Memory B cell (primary cell): Measurements from ENCODE around the gene NT5C1B.
"Not testable (repeated sequence)": the region's sequence is repeated elsewhere in the genome, so short reads cannot be mapped to it uniquely, and the experiment has no call there.

ENCODE experiments used
- ATAC-seq: fragments of 150-1000 bp; cut with Tn5 transposase; 2 replicates; pipeline ENCODE4 v1.10.0; 2021; ENCODE audit warnings: low read depth, mild to moderate bottlenecking, moderate library complexity
- DNase-seq, 2 donors: peaks; one replicate each; pipeline ENCODE4 v3.0.0; 2022; ENCODE audit warnings: low spot score in 2 of 2
- H3K27ac Mint-ChIP-seq: one replicate; pipeline ENCODE4 v1.8.0; 2022; ENCODE audit warnings: mild to moderate bottlenecking, moderate library complexity, mixed read lengths
- H3K27me3 Mint-ChIP-seq: one replicate; pipeline ENCODE4 v1.8.0; 2022; ENCODE audit warnings: mixed read lengths
- H3K36me3 Mint-ChIP-seq: one replicate; pipeline ENCODE4 v1.8.0; 2022; ENCODE audit warnings: mild to moderate bottlenecking, mixed read lengths
- H3K4me1 Mint-ChIP-seq: one replicate; pipeline ENCODE4 v1.8.0; 2022; ENCODE audit warnings: mixed read lengths
- H3K4me3 Mint-ChIP-seq: one replicate; pipeline ENCODE4 v1.8.0; 2022; ENCODE audit warnings: mild to moderate bottlenecking, moderate library complexity, mixed read lengths
- H3K9me3 Mint-ChIP-seq: one replicate; pipeline ENCODE4 v1.8.0; 2022; ENCODE audit warnings: mixed read lengths

NT5C1B gene

DNA sequence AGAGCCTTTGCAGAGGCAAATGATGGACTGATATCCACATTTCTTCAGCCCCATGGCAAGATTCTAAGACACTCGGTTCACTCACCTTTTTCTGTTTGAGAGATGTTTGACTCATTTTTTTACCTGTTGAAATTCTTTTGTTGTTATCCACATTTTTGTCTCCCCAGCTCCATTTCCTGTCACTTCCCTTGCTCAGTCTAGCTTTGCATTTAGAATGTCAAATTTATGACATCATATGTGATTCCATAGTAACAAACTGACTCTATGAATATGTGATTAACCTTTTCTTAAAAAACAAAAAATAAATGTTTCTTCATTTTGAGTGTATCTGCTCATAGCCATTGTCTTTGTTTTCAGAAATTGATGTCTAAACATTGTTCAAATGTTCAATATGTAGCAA, at the start of gene NT5C1B:
Gene NT5C1B, minus strand, starts transcription at position 216 of the 400 bp plus-strand sequence. Its CDS starts 101 bp downstream, at position 115.
- Mint-ChIP-seq H3K27ac (no peak within 1 kb of the TSS), H3K27me3 (no peaks in the 10 kb centered on the region), H3K4me3 (no peak within 1 kb of the TSS), H3K4me1 (no peaks in the 10 kb centered on the region), H3K9me3 (no peaks in the 10 kb centered on the region), H3K36me3 (peaks cover 11% of the 10 kb centered on the region)
- DNase-seq (no peak), ATAC-seq (no peak)

DNA sequence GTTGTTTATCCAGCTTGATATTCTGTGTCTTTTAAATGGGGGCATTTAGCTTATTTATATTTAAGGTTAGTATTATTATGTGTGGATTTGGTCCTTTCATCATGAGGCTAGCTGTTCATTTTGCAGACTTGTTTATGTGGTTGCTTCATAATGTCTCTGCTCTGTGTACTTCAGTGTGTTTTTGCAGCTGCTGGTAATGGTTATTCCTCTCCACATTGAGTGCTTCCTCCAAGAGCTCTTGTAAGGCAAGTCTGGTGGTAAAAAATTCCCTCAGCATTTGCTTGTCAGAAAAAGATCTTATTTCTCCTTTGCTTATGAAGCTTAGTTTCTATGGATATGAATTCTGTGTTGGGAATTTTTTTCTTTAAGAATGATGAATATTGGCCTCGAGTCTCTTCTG, 47.8 kb upstream of the NT5C1B start:
- no peak overlapping the region for H3K4me3 Mint-ChIP-seq
- DNase-seq (no peak), ATAC-seq (no peak)
- H3K9me3 Mint-ChIP-seq = peaks cover 19% of the 10 kb centered on the region
- H3K27ac Mint-ChIP-seq = no peak overlapping the region
- no peaks in the 10 kb centered on the region for H3K27me3 Mint-ChIP-seq
- H3K4me1 Mint-ChIP-seq = no peaks in the 10 kb centered on the region
- peaks cover 35% of the 10 kb centered on the region for H3K36me3 Mint-ChIP-seq

DNA sequence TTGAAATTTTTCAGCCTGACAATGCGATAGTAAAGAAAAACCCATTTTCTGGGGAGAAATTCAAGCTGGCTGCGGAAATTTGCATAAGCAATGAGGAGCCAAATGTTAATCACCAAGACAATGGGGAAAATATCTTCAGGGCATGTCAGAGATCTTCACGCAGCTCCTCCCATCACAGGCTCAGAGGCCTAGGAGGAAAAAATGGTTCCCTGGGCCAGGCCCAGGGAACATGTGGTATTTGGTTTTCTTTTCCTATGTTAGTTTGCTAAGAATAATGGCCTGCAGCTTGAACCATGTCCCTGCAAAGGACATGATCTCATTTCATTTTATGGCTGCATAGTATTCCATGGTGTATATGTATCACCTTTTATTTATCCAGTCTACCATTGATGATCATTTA, 43.3 kb upstream of the NT5C1B start:
- peaks cover 38% of the 10 kb centered on the region for H3K36me3 Mint-ChIP-seq
- not testable (repeated sequence) for H3K27me3 Mint-ChIP-seq, H3K4me3 Mint-ChIP-seq, DNase-seq, ATAC-seq, H3K4me1 Mint-ChIP-seq, H3K27ac Mint-ChIP-seq
- peaks cover 18% of the 10 kb centered on the region for H3K9me3 Mint-ChIP-seq

DNA sequence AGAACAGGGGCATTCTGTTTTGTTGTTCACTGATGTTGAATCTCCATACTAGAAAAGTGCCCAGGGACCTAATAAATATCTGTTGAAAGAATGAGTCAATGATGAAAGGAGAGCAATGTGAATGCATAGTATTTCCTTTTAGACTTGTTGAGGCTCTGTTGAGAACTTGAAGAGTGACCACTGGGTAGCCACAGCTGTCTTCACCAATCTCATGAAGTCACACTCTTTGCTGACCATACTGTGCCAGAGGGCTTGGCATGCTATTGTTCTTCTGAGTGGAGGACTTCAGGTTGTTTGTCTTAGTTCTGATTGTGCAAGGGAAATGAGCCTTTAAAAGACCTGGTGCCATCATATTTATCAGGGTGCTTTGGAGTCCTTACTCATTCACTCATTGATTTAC, 41.6 kb upstream of the NT5C1B start:
- H3K9me3 Mint-ChIP-seq = peaks cover 9% of the 10 kb centered on the region
- DNase-seq = no peak

DNA sequence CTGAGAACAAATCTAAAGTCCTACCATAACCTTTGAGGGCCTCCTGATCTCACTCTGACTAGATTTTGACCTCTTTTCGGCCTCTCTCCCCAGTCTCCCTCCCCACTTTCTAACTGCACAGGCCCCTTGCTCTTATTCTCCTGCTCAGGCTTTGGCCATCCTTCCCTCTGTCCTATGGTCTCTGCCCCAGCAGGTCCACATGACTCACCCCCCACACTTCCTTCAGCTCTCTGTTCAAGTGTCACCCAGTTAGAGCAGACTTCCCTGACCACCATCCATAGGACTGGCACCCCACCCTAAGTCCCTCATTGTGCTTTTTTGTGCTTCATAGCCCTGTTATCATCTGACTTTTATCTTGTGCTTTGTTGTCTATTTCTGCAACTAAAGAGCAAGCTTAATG, 41.2 kb upstream of the NT5C1B start:
- Mint-ChIP-seq H3K27me3 (no peaks in the 10 kb centered on the region), H3K27ac (no peak overlapping the region), H3K4me3 (no peak overlapping the region), H3K9me3 (peaks cover 9% of the 10 kb centered on the region), H3K36me3 (peaks cover 26% of the 10 kb centered on the region), H3K4me1 (no peaks in the 10 kb centered on the region)
- DNase-seq (no peak), ATAC-seq (no peak)

More for the DNA sequence above, 41.6 kb upstream of the NT5C1B start:
- Mint-ChIP-seq H3K4me1 (no peaks in the 10 kb centered on the region), H3K27me3 (no peaks in the 10 kb centered on the region), H3K36me3 (peaks cover 26% of the 10 kb centered on the region), H3K27ac (no peak overlapping the region), H3K4me3 (no peak overlapping the region)
- ATAC-seq = no peak

DNA sequence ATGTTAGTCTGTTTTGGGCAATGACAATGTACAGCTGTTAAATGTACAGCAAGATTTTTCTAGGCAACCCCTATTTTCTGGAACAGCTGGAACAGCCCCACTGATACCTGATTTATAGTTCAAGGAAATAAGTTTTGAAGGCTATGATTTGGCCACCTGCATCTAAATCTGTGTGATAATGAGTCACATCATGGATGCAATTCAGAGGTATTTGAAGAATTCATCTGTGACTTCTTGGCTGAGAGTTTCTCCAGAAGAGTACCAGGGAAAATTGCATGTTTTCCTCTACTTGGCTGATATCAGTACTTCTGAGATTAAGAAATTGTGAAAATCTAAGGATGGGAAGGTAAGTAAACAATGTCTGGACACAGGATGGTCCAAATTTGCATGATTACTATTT, 40.7 kb upstream of the NT5C1B start:
- Mint-ChIP-seq H3K27me3 (no peaks in the 10 kb centered on the region), H3K36me3 (peaks cover 26% of the 10 kb centered on the region), H3K27ac (no peak overlapping the region), H3K9me3 (peaks cover 7% of the 10 kb centered on the region), H3K4me1 (no peaks in the 10 kb centered on the region), H3K4me3 (no peak overlapping the region)
- ATAC-seq = no peak
- DNase-seq = no peak

DNA sequence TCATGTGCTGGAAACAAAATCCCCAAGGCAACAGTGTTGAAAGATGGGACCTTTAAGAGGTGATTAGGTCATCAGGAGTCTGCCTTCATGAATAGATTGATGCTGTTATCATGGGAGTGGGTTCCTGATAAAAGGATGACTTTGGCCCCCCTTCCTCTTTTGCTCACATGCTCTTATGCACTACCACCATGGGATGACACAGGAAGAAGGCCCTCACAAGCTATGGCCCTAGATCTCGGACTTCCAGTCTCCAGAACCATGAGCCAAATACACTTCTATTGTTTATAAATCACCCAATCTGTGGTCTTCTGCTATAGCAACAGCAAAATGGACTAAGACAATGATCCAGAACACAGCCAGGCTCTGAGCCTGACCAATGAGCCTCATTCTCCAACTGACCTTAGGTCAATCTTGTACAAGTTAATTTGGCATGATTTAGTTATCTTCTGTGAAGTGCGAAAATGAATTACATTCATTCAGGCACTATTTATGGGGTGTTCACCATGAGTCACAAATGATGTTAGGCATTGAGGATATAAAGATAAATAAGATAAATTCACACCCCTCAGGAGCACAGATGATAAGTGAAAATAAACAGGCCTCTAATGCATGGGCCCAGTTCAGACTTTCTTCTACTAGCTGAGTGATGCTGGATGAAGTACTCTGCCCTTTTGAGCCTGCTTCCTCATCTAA, 37.7 kb upstream of the NT5C1B start:
- peaks cover 16% of the 10 kb centered on the region for H3K36me3 Mint-ChIP-seq
- no peaks in the 10 kb centered on the region for H3K27me3 Mint-ChIP-seq
- no peak for ATAC-seq
- H3K4me1 Mint-ChIP-seq = no peaks in the 10 kb centered on the region
- no peak for DNase-seq
- peaks cover 2% of the 10 kb centered on the region for H3K9me3 Mint-ChIP-seq
- no peak overlapping the region for H3K4me3 Mint-ChIP-seq
- no peak overlapping the region for H3K27ac Mint-ChIP-seq

DNA sequence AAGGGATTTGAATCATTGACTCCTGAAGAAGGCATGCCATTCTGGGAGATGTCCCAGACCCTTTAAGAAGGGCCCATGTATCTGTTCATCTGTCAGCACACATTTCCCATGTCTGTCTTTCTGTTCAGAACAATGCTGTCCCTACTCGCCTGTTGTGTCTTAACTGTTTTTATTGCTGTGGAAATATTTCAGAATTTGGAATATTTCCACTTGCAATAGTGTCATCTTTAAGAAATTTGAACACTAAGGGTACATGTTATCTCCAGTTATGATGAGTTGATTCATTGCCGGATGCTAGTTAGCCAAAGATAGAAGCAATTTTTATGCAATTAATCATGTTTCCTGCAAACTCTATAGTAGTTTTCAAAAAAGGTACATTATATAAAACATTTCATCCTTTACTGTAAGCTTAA, 36.9 kb upstream of the NT5C1B start:
- DNase-seq (no peak), ATAC-seq (no peak)
- Mint-ChIP-seq H3K27me3 (no peaks in the 10 kb centered on the region), H3K27ac (no peak overlapping the region), H3K4me3 (no peak overlapping the region), H3K36me3 (peaks cover 8% of the 10 kb centered on the region), H3K4me1 (no peaks in the 10 kb centered on the region), H3K9me3 (no peaks in the 10 kb centered on the region)

DNA sequence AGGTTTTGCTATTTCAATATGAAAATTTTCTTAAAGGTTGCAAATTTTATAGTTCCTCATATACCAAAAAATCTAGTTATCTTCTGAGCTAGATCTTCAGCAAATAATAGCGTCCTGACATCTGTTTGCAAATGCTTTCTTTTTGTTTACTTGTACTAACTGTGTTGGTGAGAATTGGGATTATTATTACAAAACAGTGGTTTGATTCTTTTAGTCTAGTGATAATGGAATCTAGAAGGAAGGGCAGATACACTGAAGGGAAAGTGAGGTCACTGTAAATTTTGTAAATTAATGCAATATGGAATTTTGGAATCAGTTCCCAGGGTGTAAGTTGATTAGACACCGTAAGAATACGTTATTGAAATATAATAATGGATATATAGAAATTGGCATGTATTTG, 36.2 kb upstream of the NT5C1B start:
- no peaks in the 10 kb centered on the region for H3K9me3 Mint-ChIP-seq
- H3K4me1 Mint-ChIP-seq = no peaks in the 10 kb centered on the region
- DNase-seq = no peak
- H3K27me3 Mint-ChIP-seq = no peaks in the 10 kb centered on the region
- no peak for ATAC-seq
- no peak overlapping the region for H3K4me3 Mint-ChIP-seq
- H3K36me3 Mint-ChIP-seq = peaks cover 2% of the 10 kb centered on the region
- no peak overlapping the region for H3K27ac Mint-ChIP-seq

DNA sequence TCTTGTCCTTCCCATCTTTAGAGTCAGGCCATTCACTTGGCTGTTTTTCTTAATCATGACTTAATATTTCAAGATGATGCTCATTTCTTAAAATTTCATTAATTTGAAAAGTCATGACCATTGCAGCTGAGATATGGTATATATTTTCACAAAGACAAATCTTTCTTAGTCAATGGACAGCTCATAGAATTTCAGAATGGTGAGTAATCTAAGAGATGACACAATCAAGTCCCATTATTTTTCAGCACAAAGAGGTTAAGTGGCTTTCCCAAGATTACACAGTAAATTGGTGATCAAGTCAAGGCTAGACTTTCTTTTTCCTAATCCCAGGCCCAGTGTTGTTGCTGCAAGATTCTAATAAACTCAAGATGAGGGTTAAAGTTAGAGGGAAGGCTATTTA, 34.4 kb upstream of the NT5C1B start:
- Mint-ChIP-seq H3K9me3 (peaks cover 3% of the 10 kb centered on the region), H3K4me3 (no peak overlapping the region), H3K36me3 (peaks cover 3% of the 10 kb centered on the region), H3K27ac (no peak overlapping the region), H3K4me1 (no peaks in the 10 kb centered on the region), H3K27me3 (no peaks in the 10 kb centered on the region)
- no peak for ATAC-seq
- no peak for DNase-seq

DNA sequence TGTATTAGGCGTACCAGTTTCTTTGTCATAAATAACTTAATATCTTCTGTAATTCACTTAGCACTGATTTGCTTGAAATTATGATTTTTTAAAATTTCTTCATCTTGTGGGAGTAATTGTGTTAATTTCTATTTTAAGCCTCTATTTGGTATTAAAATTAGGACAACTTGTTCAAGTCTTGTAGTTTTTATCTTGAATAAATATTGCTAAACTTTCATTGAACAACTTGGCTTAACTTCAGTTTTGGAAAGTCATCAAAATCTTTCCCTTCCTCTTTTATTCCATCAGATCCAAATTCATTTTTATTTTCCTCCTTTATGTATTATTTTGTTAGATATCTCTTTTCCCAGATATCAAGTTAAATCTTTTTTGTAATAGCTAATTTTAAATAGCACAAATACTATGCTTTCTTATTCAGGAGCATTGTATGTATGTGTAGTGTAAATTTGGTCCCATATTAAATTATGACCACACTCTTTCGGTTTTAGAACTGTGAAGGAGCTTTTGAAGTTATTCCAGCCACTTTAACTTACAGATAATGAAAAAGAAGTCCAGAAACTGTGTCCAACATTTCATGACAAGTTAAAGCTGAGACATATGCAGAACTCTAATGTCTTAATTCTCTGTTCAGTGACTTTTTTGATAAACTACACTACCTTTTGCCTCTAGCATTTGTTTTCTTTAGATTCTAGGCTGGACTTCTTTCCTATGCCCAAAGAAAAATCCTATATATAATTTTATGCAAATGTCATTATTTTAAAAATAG, 31.7 kb upstream of the NT5C1B start:
- Mint-ChIP-seq H3K4me3 (no peak overlapping the region), H3K27ac (no peak overlapping the region), H3K9me3 (peaks cover 3% of the 10 kb centered on the region), H3K36me3 (peaks cover 3% of the 10 kb centered on the region), H3K27me3 (no peaks in the 10 kb centered on the region), H3K4me1 (no peaks in the 10 kb centered on the region)
- ATAC-seq = no peak
- no peak for DNase-seq

DNA sequence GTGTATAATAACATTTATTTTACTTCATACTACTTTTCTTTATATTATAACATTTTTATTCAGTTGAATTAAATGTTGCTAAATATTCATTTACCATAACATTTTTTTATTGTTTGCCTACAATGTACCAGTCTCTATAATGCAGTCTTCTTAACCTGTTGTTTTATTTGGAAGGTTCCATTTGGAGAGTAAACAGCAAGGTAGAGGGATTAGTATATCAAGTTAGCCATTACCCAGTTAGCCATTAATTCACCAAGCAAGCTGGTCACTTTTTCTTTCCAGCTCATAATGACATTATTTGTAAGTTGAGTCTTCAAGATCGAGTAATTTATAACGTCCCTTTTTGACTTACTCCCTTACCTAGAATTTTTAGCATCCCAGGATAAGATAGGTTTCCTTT, 29.7 kb upstream of the NT5C1B start:
- Mint-ChIP-seq H3K9me3 (peaks cover 5% of the 10 kb centered on the region), H3K36me3 (peaks cover 7% of the 10 kb centered on the region), H3K27ac (no peak overlapping the region), H3K27me3 (no peaks in the 10 kb centered on the region), H3K4me1 (no peaks in the 10 kb centered on the region), H3K4me3 (no peak overlapping the region)
- DNase-seq = no peak
- ATAC-seq = no peak

DNA sequence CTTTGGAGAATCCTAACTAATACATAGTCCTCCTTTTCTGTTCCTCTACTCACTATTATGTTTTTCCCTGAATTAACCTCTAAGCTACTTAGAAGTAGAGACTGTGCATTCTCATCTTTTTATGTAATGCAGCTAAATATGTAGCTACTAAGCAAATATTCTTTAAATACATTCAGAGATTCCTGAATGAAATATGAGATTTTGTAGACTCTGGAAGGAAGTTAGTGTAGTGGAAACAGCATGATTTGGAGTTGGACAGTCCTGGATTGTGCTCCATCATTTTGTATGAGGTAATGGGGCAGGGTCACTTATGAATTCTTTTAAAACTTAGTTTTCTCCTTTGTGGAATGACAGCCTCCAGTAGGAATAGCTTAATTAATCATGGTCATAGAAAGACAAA, 24.7 kb upstream of the NT5C1B start:
- Mint-ChIP-seq H3K36me3 (peaks cover 3% of the 10 kb centered on the region), H3K4me1 (no peaks in the 10 kb centered on the region), H3K4me3 (no peak overlapping the region), H3K9me3 (peaks cover 2% of the 10 kb centered on the region), H3K27ac (no peak overlapping the region), H3K27me3 (no peaks in the 10 kb centered on the region)
- DNase-seq (no peak), ATAC-seq (no peak)

DNA sequence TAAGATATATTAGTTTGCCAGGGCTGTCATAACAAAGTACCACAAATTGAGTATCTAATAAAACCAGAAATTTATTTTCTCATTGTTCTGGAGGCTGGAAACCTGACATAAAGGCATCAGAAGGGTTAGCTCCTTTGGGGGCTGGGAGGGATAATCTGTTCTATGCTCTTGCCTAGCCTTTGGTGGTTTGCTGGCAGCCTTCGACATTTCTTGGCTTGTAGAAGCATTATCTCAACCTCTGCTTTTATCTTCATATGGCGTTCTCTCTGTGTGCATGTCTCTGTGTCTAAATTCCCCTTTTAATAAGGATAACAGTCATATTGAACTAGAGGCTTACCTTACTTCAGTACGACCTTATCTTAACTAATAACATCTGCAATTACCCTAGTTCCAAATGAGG, 22.8 kb upstream of the NT5C1B start:
- H3K4me3 Mint-ChIP-seq = no peak overlapping the region
- ATAC-seq (no peak), DNase-seq (no peak)
- H3K9me3 Mint-ChIP-seq = peaks cover 2% of the 10 kb centered on the region
- no peaks in the 10 kb centered on the region for H3K27me3 Mint-ChIP-seq
- peaks cover 3% of the 10 kb centered on the region for H3K36me3 Mint-ChIP-seq
- H3K27ac Mint-ChIP-seq = no peak overlapping the region
- H3K4me1 Mint-ChIP-seq = no peaks in the 10 kb centered on the region

DNA sequence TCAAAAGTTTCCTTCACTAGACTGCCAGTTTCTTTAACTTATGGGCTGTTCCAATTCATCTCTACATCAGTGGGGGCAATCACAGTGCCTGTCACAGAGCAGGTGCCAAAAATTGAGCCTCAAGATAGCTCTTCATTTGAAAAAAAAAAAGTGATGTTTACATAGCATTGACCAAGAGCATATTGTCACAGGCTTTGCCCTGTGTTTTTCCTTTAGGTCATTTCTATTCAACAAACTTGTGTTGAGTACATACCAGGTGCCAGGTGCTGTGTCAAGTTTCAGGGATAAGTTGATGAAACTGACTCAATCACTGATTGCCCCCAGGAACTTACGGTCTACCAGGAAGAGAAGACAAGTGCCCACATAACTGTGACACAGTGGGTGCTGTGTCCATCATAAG, 22.2 kb upstream of the NT5C1B start:
- Mint-ChIP-seq H3K27ac (no peak overlapping the region), H3K36me3 (peaks cover 3% of the 10 kb centered on the region), H3K27me3 (no peaks in the 10 kb centered on the region), H3K9me3 (peaks cover 2% of the 10 kb centered on the region), H3K4me1 (no peaks in the 10 kb centered on the region), H3K4me3 (no peak overlapping the region)
- no peak for DNase-seq
- no peak for ATAC-seq
